WI38 (cell line): ENCODE data around the gene RHOT2.

Experiments used
- H3K4me3 ChIP-seq: 2 replicates; pipeline ENCODE4 v1.5.1; 2011; ENCODE audit warnings: low read depth, mild to moderate bottlenecking, control low read depth, low read length
- CTCF ChIP-seq: IDR thresholded peaks from 2 replicates; pipeline ENCODE4 v1.5.1; 2012; ENCODE audit warnings: low read depth, mild to moderate bottlenecking, control low read depth, low read length

Gene RHOT2

GRCh38 chr16:673399-673991 lies 5.6 kb downstream of the RHOT2 start:
- H3K4me3 ChIP-seq, result no peak overlapping the region
- TF ChIP-seq CTCF, result no peak

GRCh38 chr16:674214-674881 lies 6.4 kb downstream of the RHOT2 start:
- no peak overlapping the region for H3K4me3 ChIP-seq
- TF ChIP-seq CTCF, result no peak

GRCh38 chr16:674968-675883 lies 7.3 kb downstream of the RHOT2 start, which contains the start of gene RHBDL1:
Gene RHBDL1 (plus strand): TSS chr16:675671. CDS start chr16:675791, 120 bp downstream.
- no peak within 1 kb of the TSS for H3K4me3 ChIP-seq
- no peak for TF ChIP-seq CTCF

- H3K4me3 ChIP-seq, result no peak overlapping the region
- TF ChIP-seq CTCF, result no peak
These were observed 8.1 kb downstream of the RHOT2 start for GRCh38 chr16:675884-676564.

GRCh38 chr16:676565-676902 lies 8.6 kb downstream of the RHOT2 start:
- TF ChIP-seq CTCF, result no peak
- H3K4me3 ChIP-seq, result no peak overlapping the region

GRCh38 chr16:676913-677312 lies 9.0 kb downstream of the RHOT2 start:
- no peak for TF ChIP-seq CTCF
- no peak overlapping the region for H3K4me3 ChIP-seq
